GM19025 (cell line): Measurements from ENCODE around the gene NANOS3.

ENCODE experiments used
- ATAC-seq: cut with Tn5 transposase; IDR thresholded peaks from one replicate; pipeline ENCODE4 v1.9.1; 2021; ENCODE audit warnings: mild to moderate bottlenecking, low read depth, moderate library complexity; ENCODE audit not compliant: unreplicated experiment

NANOS3 gene

GRCh38 chr19:13861714-13862531 is 15.0 kb upstream of the NANOS3 start:
- peak; percentile 75 for ATAC-seq

- ATAC-seq = no peak
Measured at GRCh38 chr19:13864046-13864666, 12.8 kb upstream of the NANOS3 start.

- no peak for ATAC-seq
Measured at GRCh38 chr19:13864667-13865570, 12.0 kb upstream of the NANOS3 start.

GRCh38 chr19:13865571-13866462 is 11.1 kb upstream of the NANOS3 start:
- no peak for ATAC-seq

GRCh38 chr19:13866463-13867046 is 10.4 kb upstream of the NANOS3 start:
- ATAC-seq = no peak

GRCh38 chr19:13868663-13869062 is 8.3 kb upstream of the NANOS3 start:
- ATAC-seq = no peak

GRCh38 chr19:13869281-13869680 is 7.7 kb upstream of the NANOS3 start:
- ATAC-seq = no peak

GRCh38 chr19:13870873-13871272 is 6.1 kb upstream of the NANOS3 start:
- no peak for ATAC-seq

GRCh38 chr19:13872339-13872694 is 4.6 kb upstream of the NANOS3 start:
- no peak for ATAC-seq

- ATAC-seq = no peak
Measured at GRCh38 chr19:13872695-13873389, 4.1 kb upstream of the NANOS3 start.

- ATAC-seq = no peak
Measured at GRCh38 chr19:13873834-13874515, 3.0 kb upstream of the NANOS3 start.

- no peak for ATAC-seq
Measured at GRCh38 chr19:13875824-13876223, 1.1 kb upstream of the NANOS3 start.

GRCh38 chr19:13877303-13877702 is 369 bp downstream of the NANOS3 start:
- no peak for ATAC-seq

GRCh38 chr19:13880059-13881043 is 3.4 kb downstream of the NANOS3 start:
- ATAC-seq = peak; percentile 82

GRCh38 chr19:13881251-13881691 is 4.3 kb downstream of the NANOS3 start:
- no peak for ATAC-seq

- ATAC-seq = no peak
Measured at GRCh38 chr19:13881692-13882418, 4.9 kb downstream of the NANOS3 start.

GRCh38 chr19:13882419-13882795 is 5.5 kb downstream of the NANOS3 start:
- no peak for ATAC-seq
